ENCODE results near the gene FBXW4. TPM values are rescaled to one million over a fixed set of nuclear protein-coding genes. Genes with fewer than 3 reads are reported as not detected.
"Not testable (repeated sequence)": the region's sequence is repeated elsewhere in the genome, so short reads cannot be mapped to it uniquely, and the experiment has no call there.

FBXW4 gene
- total and polyA plus RNA-seq, 2 donors: 32.0 to 32.9 TPM

GRCh38 chr10:101639141-101639900, 55.6 kb downstream of the FBXW4 start:
- Histone ChIP-seq H3K27me3 (ENCODE audit: control insufficient read depth in 2 of 2, insufficient read depth in 1 of 2, low read length in 1 of 2) (no peaks in the 10 kb centered on the region), H3K4me3 (ENCODE audit: low read length in 2 of 2) (no peak overlapping the region), H3K36me3 (ENCODE audit: control insufficient read depth in 2 of 2, insufficient read depth in 2 of 2, low read length in 1 of 2) (peaks cover 19 to 25% of the 10 kb centered on the region in 2 donors), H3K9me3 (ENCODE audit: control insufficient read depth in 2 of 2, insufficient read depth in 1 of 2, low read length in 1 of 2) (no peaks in the 10 kb centered on the region), H3K27ac (ENCODE audit: low read depth in 1 of 2, low read length in 1 of 2) (no peak overlapping the region), H3K4me1 (ENCODE audit: control insufficient read depth in 2 of 2, insufficient read depth in 2 of 2, low read length in 2 of 2) (no peaks in the 10 kb centered on the region)
- DNase-seq (ENCODE audit: low read depth in 6 of 9, low spot score in 9 of 9): no peak
- 97% methylated on average over 2 of the region's 2 CpGs for WGBS

- not testable (repeated sequence) for H3K4me3 ChIP-seq (ENCODE audit: low read length in 2 of 2); H3K27ac ChIP-seq (ENCODE audit: low read depth in 1 of 2, low read length in 1 of 2); H3K4me1 ChIP-seq (ENCODE audit: control insufficient read depth in 2 of 2, insufficient read depth in 2 of 2, low read length in 2 of 2); H3K9me3 ChIP-seq (ENCODE audit: control insufficient read depth in 2 of 2, insufficient read depth in 1 of 2, low read length in 1 of 2); H3K27me3 ChIP-seq (ENCODE audit: control insufficient read depth in 2 of 2, insufficient read depth in 1 of 2, low read length in 1 of 2); DNase-seq (ENCODE audit: low read depth in 6 of 9, low spot score in 9 of 9)
- peaks cover 2 to 15% of the 10 kb centered on the region in 2 donors for H3K36me3 ChIP-seq (ENCODE audit: control insufficient read depth in 2 of 2, insufficient read depth in 2 of 2, low read length in 1 of 2)
- 97% methylated on average over 4 of the region's 4 CpGs for WGBS
Observed at GRCh38 chr10:101633510-101633909, 61.5 kb downstream of the FBXW4 start.

GRCh38 chr10:101631821-101632475, 63.0 kb downstream of the FBXW4 start:
- H3K9me3 ChIP-seq (ENCODE audit: control insufficient read depth in 2 of 2, insufficient read depth in 1 of 2, low read length in 1 of 2): no peaks in the 10 kb centered on the region
- H3K36me3 ChIP-seq (ENCODE audit: control insufficient read depth in 2 of 2, insufficient read depth in 2 of 2, low read length in 1 of 2): peaks cover 2 to 8% of the 10 kb centered on the region in 2 donors
- H3K4me3 ChIP-seq (ENCODE audit: low read length in 2 of 2): no peak overlapping the region
- no peaks in the 10 kb centered on the region for H3K27me3 ChIP-seq (ENCODE audit: control insufficient read depth in 2 of 2, insufficient read depth in 1 of 2, low read length in 1 of 2)
- H3K4me1 ChIP-seq (ENCODE audit: control insufficient read depth in 2 of 2, insufficient read depth in 2 of 2, low read length in 2 of 2): no peaks in the 10 kb centered on the region
- no peak for DNase-seq (ENCODE audit: low read depth in 6 of 9, low spot score in 9 of 9)
- 90% methylated on average over 8 of the region's 8 CpGs for WGBS
- no peak overlapping the region for H3K27ac ChIP-seq (ENCODE audit: low read depth in 1 of 2, low read length in 1 of 2)

- no peak for DNase-seq (ENCODE audit: low read depth in 6 of 9, low spot score in 9 of 9)
- Histone ChIP-seq H3K4me1 (ENCODE audit: control insufficient read depth in 2 of 2, insufficient read depth in 2 of 2, low read length in 2 of 2) (no peaks in the 10 kb centered on the region), H3K4me3 (ENCODE audit: low read length in 2 of 2) (no peak overlapping the region), H3K27me3 (ENCODE audit: control insufficient read depth in 2 of 2, insufficient read depth in 1 of 2, low read length in 1 of 2) (no peaks in the 10 kb centered on the region), H3K27ac (ENCODE audit: low read depth in 1 of 2, low read length in 1 of 2) (no peak overlapping the region), H3K36me3 (ENCODE audit: control insufficient read depth in 2 of 2, insufficient read depth in 2 of 2, low read length in 1 of 2) (peaks cover 2 to 8% of the 10 kb centered on the region in 2 donors), H3K9me3 (ENCODE audit: control insufficient read depth in 2 of 2, insufficient read depth in 1 of 2, low read length in 1 of 2) (no peaks in the 10 kb centered on the region)
- 100% methylated on average over 1 of the region's 1 CpG for WGBS
Observed at GRCh38 chr10:101630633-101630920, 64.4 kb downstream of the FBXW4 start.

- no peak overlapping the region for H3K27ac ChIP-seq (ENCODE audit: low read depth in 1 of 2, low read length in 1 of 2)
- DNase-seq (ENCODE audit: low read depth in 6 of 9, low spot score in 9 of 9): no peak
- peaks cover 0 to 2% of the 10 kb centered on the region in 2 donors for H3K4me1 ChIP-seq (ENCODE audit: control insufficient read depth in 2 of 2, insufficient read depth in 2 of 2, low read length in 2 of 2)
- peaks cover 2 to 9% of the 10 kb centered on the region in 2 donors for H3K36me3 ChIP-seq (ENCODE audit: control insufficient read depth in 2 of 2, insufficient read depth in 2 of 2, low read length in 1 of 2)
- 98% methylated on average over 13 of the region's 13 CpGs for WGBS
- no peaks in the 10 kb centered on the region for H3K9me3 ChIP-seq (ENCODE audit: control insufficient read depth in 2 of 2, insufficient read depth in 1 of 2, low read length in 1 of 2)
- H3K4me3 ChIP-seq (ENCODE audit: low read length in 2 of 2): no peak overlapping the region
- H3K27me3 ChIP-seq (ENCODE audit: control insufficient read depth in 2 of 2, insufficient read depth in 1 of 2, low read length in 1 of 2): no peaks in the 10 kb centered on the region
Observed at GRCh38 chr10:101629837-101630632, 64.9 kb downstream of the FBXW4 start.

GRCh38 chr10:101625821-101626412, 69.1 kb downstream of the FBXW4 start:
- H3K36me3 ChIP-seq (ENCODE audit: control insufficient read depth in 2 of 2, insufficient read depth in 2 of 2, low read length in 1 of 2): peaks cover 8 to 16% of the 10 kb centered on the region in 2 donors
- no peak overlapping the region for H3K27ac ChIP-seq (ENCODE audit: low read depth in 1 of 2, low read length in 1 of 2)
- H3K4me1 ChIP-seq (ENCODE audit: control insufficient read depth in 2 of 2, insufficient read depth in 2 of 2, low read length in 2 of 2): peaks cover 0 to 3% of the 10 kb centered on the region in 2 donors
- H3K4me3 ChIP-seq (ENCODE audit: low read length in 2 of 2): no peak overlapping the region
- DNase-seq (ENCODE audit: low read depth in 6 of 9, low spot score in 9 of 9): no peak
- no peaks in the 10 kb centered on the region for H3K27me3 ChIP-seq (ENCODE audit: control insufficient read depth in 2 of 2, insufficient read depth in 1 of 2, low read length in 1 of 2)
- no peaks in the 10 kb centered on the region for H3K9me3 ChIP-seq (ENCODE audit: control insufficient read depth in 2 of 2, insufficient read depth in 1 of 2, low read length in 1 of 2)
- WGBS: 91% methylated on average over 1 of the region's 1 CpG

GRCh38 chr10:101624526-101625102, 70.4 kb downstream of the FBXW4 start:
- Histone ChIP-seq H3K36me3 (ENCODE audit: control insufficient read depth in 2 of 2, insufficient read depth in 2 of 2, low read length in 1 of 2) (peaks cover 12 to 23% of the 10 kb centered on the region in 2 donors), H3K4me3 (ENCODE audit: low read length in 2 of 2) (no peak overlapping the region), H3K27me3 (ENCODE audit: control insufficient read depth in 2 of 2, insufficient read depth in 1 of 2, low read length in 1 of 2) (no peaks in the 10 kb centered on the region), H3K9me3 (ENCODE audit: control insufficient read depth in 2 of 2, insufficient read depth in 1 of 2, low read length in 1 of 2) (no peaks in the 10 kb centered on the region), H3K4me1 (ENCODE audit: control insufficient read depth in 2 of 2, insufficient read depth in 2 of 2, low read length in 2 of 2) (peaks cover 0 to 3% of the 10 kb centered on the region in 2 donors), H3K27ac (ENCODE audit: low read depth in 1 of 2, low read length in 1 of 2) (no peak overlapping the region)
- 91% methylated on average over 4 of the region's 4 CpGs for WGBS
- no peak for DNase-seq (ENCODE audit: low read depth in 6 of 9, low spot score in 9 of 9)

- DNase-seq (ENCODE audit: low read depth in 6 of 9, low spot score in 9 of 9): no peak
- Histone ChIP-seq H3K27me3 (ENCODE audit: control insufficient read depth in 2 of 2, insufficient read depth in 1 of 2, low read length in 1 of 2) (no peaks in the 10 kb centered on the region), H3K9me3 (ENCODE audit: control insufficient read depth in 2 of 2, insufficient read depth in 1 of 2, low read length in 1 of 2) (no peaks in the 10 kb centered on the region), H3K36me3 (ENCODE audit: control insufficient read depth in 2 of 2, insufficient read depth in 2 of 2, low read length in 1 of 2) (peaks cover 16 to 26% of the 10 kb centered on the region in 2 donors), H3K4me3 (ENCODE audit: low read length in 2 of 2) (no peak overlapping the region), H3K27ac (ENCODE audit: low read depth in 1 of 2, low read length in 1 of 2) (no peak overlapping the region), H3K4me1 (ENCODE audit: control insufficient read depth in 2 of 2, insufficient read depth in 2 of 2, low read length in 2 of 2) (peaks cover 0 to 3% of the 10 kb centered on the region in 2 donors)
- WGBS: 94% methylated on average over 1 of the region's 1 CpG
Observed at GRCh38 chr10:101623528-101623927, 71.4 kb downstream of the FBXW4 start.
